GM12878 (cell line): ENCODE results near the gene OR7A17. TPM values are rescaled to one million over a fixed set of nuclear protein-coding genes. Genes with fewer than 3 reads are reported as not detected.

Source experiments
- ATAC-seq: fragments of 200-7000 bp; cut with Tn5 transposase; 3 replicates; pipeline ENCODE4 v1.9.1; 2020; ENCODE audit warnings: mild to moderate bottlenecking, moderate library complexity
- BruUV-seq: library from RNA; stranded (reverse); fragments of 400-500 nt; replicated peaks from 2 replicates; lab custom pipeline; 2021; lab: Mats Ljungman, UMichigan
- CTCF ChIA-PET: fragments of 300-600 bp; sonication (Branson Sonifier 250); formaldehyde crosslinking; extraction: SDS; loops from one replicate; lab custom pipeline; 2021; ENCODE audit warnings: inconsistent platforms; lab: Yijun Ruan, JAX
- POLR2A ChIA-PET: fragments of 350-600 bp; formaldehyde crosslinking; extraction: SDS; loops from one replicate; lab custom pipeline; 2021; ENCODE audit warnings: inconsistent platforms; lab: Charles Lee
- RAD21 ChIA-PET: fragments of 300-600 bp; sonication (Branson Sonifier 250); formaldehyde crosslinking; loops from one replicate; lab custom pipeline; 2023; ENCODE audit warnings: antibody characterized with exemption; ENCODE audit not compliant: unreplicated experiment; lab: Charles Lee
- SMC1A ChIA-PET: fragments of 300-600 bp; sonication (Branson Sonifier 250); formaldehyde crosslinking; loops from one replicate; lab custom pipeline; 2023; ENCODE audit not compliant: unreplicated experiment, uncharacterized antibody; lab: Charles Lee
- DNase-seq: peaks from one replicate; pipeline ENCODE4 v3.0.0-alpha.2; 2011; ENCODE audit warnings: low read depth, low spot score
- FAIRE-seq: peaks from 3 replicates; lab custom pipeline; 2011; peaks lifted over from hg19 to GRCh38; lab: Jason Lieb, UNC
- H2AFZ ChIP-seq: 2 replicates; pipeline ENCODE4 v1.6.0; 2011; ENCODE audit warnings: low read depth, low read length, control low read depth; ENCODE audit not compliant: control insufficient read depth
- H3K27ac ChIP-seq: 2 replicates; pipeline ENCODE4 v1.5.1; 2011; ENCODE audit warnings: control low read depth; ENCODE audit not compliant: control insufficient read depth, insufficient read depth
- H3K27me3 ChIP-seq, 2 experiments: replicated peaks in 1 of 2; 2 replicates each; pipeline versions ENCODE4 v1.6.0 to v1.6.1; 2011; ENCODE audit warnings: low read length in 1 of 2; ENCODE audit not compliant: control insufficient read depth in 2 of 2, insufficient read depth in 2 of 2
- H3K36me3 ChIP-seq, 2 experiments: 2 replicates each; pipeline ENCODE4 v1.5.1; 2011; ENCODE audit warnings: low read length in 1 of 2; ENCODE audit not compliant: control insufficient read depth in 2 of 2, insufficient read depth in 2 of 2
- H3K4me1 ChIP-seq: 2 replicates; pipeline ENCODE4 v1.6.1; 2011; ENCODE audit warnings: mild to moderate bottlenecking, low read length, moderate library complexity, mixed read lengths; ENCODE audit not compliant: control insufficient read depth, insufficient read depth
- H3K4me2 ChIP-seq: 2 replicates; pipeline ENCODE4 v1.6.0; 2011; ENCODE audit warnings: control low read depth; ENCODE audit not compliant: control insufficient read depth, insufficient read depth
- H3K4me3 ChIP-seq: fragments of 200-600 bp; sonication (generic); 2 replicates; pipeline ENCODE4 v1.5.1; 2016
- H3K79me2 ChIP-seq: 2 replicates; pipeline ENCODE4 v1.6.0; 2011; ENCODE audit warnings: low read length; ENCODE audit not compliant: control insufficient read depth, insufficient read depth
- H3K9ac ChIP-seq: 2 replicates; pipeline ENCODE4 v1.8.0; 2011; ENCODE audit warnings: low read length, control low read depth, mixed read lengths; ENCODE audit not compliant: control insufficient read depth, insufficient read depth
- H3K9me3 ChIP-seq: replicated peaks from 3 replicates; pipeline ENCODE4 v1.5.1; 2011; ENCODE audit warnings: mild to moderate bottlenecking, low read length; ENCODE audit not compliant: control insufficient read depth, insufficient read depth
- H4K20me1 ChIP-seq: 2 replicates; pipeline ENCODE4 v1.6.0; 2011; ENCODE audit not compliant: control insufficient read depth, insufficient read depth
- EED ChIP-seq: sonication (generic); IDR thresholded peaks from 2 replicates; pipeline ENCODE4 v1.6.1; 2016; ENCODE audit warnings: antibody characterized with exemption, low read depth
- HDGF ChIP-seq: fragments of 450-650 bp; IDR thresholded peaks from 2 replicates; pipeline ENCODE4 v1.6.1; 2016; ENCODE audit warnings: antibody characterized with exemption
- JUND ChIP-seq: IDR thresholded peaks from 2 replicates; pipeline ENCODE4 v1.6.1; 2012; ENCODE audit warnings: low read depth, mild to moderate bottlenecking, low read length, improper control_type of control experiment, moderate library complexity
- MEF2B ChIP-seq: fragments of 450-650 bp; IDR thresholded peaks from 2 replicates; pipeline ENCODE4 v1.6.1; 2018; ENCODE audit warnings: mild to moderate bottlenecking, moderate library complexity; ENCODE audit not compliant: partially characterized antibody, poor library complexity, severe bottlenecking
- SMARCA5 ChIP-seq: fragments of 450-650 bp; IDR thresholded peaks from 2 replicates; pipeline ENCODE4 v1.6.1; 2017; ENCODE audit warnings: mild to moderate bottlenecking
- YY1 ChIP-seq: IDR thresholded peaks from 2 replicates; pipeline ENCODE4 v1.6.1; 2011; ENCODE audit warnings: low read depth, mild to moderate bottlenecking, low read length
- ZNF622 ChIP-seq: fragments of 450-650 bp; IDR thresholded peaks from 2 replicates; pipeline ENCODE4 v1.6.1; 2017; ENCODE audit warnings: mild to moderate bottlenecking, inconsistent platforms
- WGBS: methylation state at CpG from one replicate; pipeline ENCODE4 v1.1.6; 2016; ENCODE audit warnings: low lambda C conversion rate; ENCODE audit not compliant: insufficient replicate concordance, insufficient coverage; ENCODE audit errors: missing lambda C conversion rate; 5-methylcytosine and 5-hydroxymethylcytosine counted together
- in situ Hi-C: fragments of 300-500 bp; cut with MboI; formaldehyde crosslinking; loops from 9 replicates; pipeline ENCODE4 v1.14.3; 2018; ENCODE audit warnings: mixed read lengths
- intact Hi-C: fragments of 100-400 bp; cut with micrococcal nuclease; formaldehyde crosslinking; loops from one replicate; pipeline ENCODE4 v1.14.2; 2022; ENCODE audit not compliant: unreplicated experiment
- polyA plus RNA-seq, 11 experiments: library from polyadenylated mRNA; depleted of rRNA in 4 of 11; unstranded in 6 of 11; stranded (reverse) in 5 of 11; fragments of >200 nt; fragmentation: Nextera tagmentation in 4 of 11; fragmentation: Illumina TruSeq in 1 of 11; extraction: Ambion mirVana in 4 of 11; extraction: Trizol in 1 of 11; gene quantifications; 1 replicate in 1 of 11; 2 replicates in 10 of 11; pipeline versions ENCODE4 v1.2.1 to v1.2.3, GENCODE V29; 2011 to 2016; ENCODE audit warnings: inconsistent platforms in 2 of 11, missing spikeins in 2 of 11, low read depth in 1 of 11
- total RNA-seq, 4 experiments: library from RNA; depleted of rRNA in 3 of 4; stranded (reverse); fragments of >200 nt in 3 of 4; fragmentation: Illumina TruSeq in 1 of 4; extraction: Trizol in 1 of 4; gene quantifications; 2 replicates each; pipeline versions ENCODE4 v1.2.1 to v1.2.3, GENCODE V29; 2013 to 2021
- TF ChIP-seq, protein P1 (sequence below): fragments of 450-650 bp; formaldehyde crosslinking; IDR thresholded peaks from 2 replicates; pipeline ENCODE4 v1.4.0; 2022; ENCODE audit warnings: mild to moderate bottlenecking, moderate library complexity
- TF ChIP-seq, protein P2 (sequence below): fragments of 450-650 bp; formaldehyde crosslinking; IDR thresholded peaks from 2 replicates; pipeline ENCODE4 v1.4.0; 2020; ENCODE audit warnings: mild to moderate bottlenecking, moderate library complexity
- TF ChIP-seq, protein P3 (sequence below): fragments of 450-650 bp; IDR thresholded peaks from 2 replicates; pipeline ENCODE4 v1.6.1; 2016; ENCODE audit warnings: mild to moderate bottlenecking, moderate library complexity, borderline replicate concordance

Gene OR7A17
- total and polyA plus RNA-seq, 10 of the 15 experiments (the other 5 are each of a cell fraction or from before 2014, with no cell fraction given) = not detected

DNA sequence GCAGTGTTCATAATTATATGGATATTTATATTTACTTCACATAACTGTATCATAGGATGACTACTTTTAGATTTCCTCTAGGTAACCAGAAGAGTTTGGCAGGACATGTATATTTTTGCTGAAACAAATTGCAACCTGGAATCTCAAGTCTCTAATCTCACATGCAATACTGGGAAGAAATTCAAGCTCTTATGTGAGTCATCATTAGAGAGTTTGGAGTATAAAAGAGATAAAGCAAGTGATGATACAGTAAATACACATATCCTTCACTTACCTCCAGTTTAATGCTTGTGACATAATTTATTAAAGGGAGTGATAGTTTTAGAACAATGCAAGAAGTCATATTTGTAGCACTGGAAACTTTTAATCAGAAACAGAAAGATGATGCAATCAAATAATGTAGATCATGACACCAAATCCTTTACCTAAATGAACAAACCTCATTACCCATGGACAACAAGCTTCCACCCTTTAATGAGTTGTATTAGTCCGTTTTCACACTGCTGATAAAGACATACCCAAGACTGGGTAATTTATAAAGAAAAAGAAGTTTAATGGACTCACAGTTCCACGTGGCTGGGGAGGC lies 15.8 kb upstream of the OR7A17 start:
- Histone ChIP-seq H3K4me3 (no peak overlapping the region), H3K9me3 (no peaks in the 10 kb centered on the region), H3K27ac (no peak overlapping the region), H3K4me1 (no peaks in the 10 kb centered on the region), H3K27me3 (no peaks in the 10 kb centered on the region), H3K79me2 (no peaks in the 10 kb centered on the region), H2AFZ (no peak overlapping the region), H3K36me3 (no peaks in the 10 kb centered on the region), H4K20me1 (no peaks in the 10 kb centered on the region), H3K9ac (no peak overlapping the region), H3K4me2 (no peak overlapping the region)
- no peak for DNase-seq
- no TSS peak for BruUV-seq
- intact Hi-C loops = no loop called here
- CTCF ChIA-PET = no interaction called here
- ATAC-seq = no peak
- RAD21 ChIA-PET = no interaction called here
- in situ Hi-C loops = no loop called here
- 0% methylated on average over 2 of the region's 2 CpGs for WGBS
- FAIRE-seq = no peak
- POLR2A ChIA-PET = no interaction called here
- SMC1A ChIA-PET = no interaction called here
- no peak for TF ChIP-seq JUND
- no peak for TF ChIP-seq HDGF
- TF ChIP-seq SMARCA5 = no peak
- TF ChIP-seq EED = no peak
- TF ChIP-seq, protein P1, sequence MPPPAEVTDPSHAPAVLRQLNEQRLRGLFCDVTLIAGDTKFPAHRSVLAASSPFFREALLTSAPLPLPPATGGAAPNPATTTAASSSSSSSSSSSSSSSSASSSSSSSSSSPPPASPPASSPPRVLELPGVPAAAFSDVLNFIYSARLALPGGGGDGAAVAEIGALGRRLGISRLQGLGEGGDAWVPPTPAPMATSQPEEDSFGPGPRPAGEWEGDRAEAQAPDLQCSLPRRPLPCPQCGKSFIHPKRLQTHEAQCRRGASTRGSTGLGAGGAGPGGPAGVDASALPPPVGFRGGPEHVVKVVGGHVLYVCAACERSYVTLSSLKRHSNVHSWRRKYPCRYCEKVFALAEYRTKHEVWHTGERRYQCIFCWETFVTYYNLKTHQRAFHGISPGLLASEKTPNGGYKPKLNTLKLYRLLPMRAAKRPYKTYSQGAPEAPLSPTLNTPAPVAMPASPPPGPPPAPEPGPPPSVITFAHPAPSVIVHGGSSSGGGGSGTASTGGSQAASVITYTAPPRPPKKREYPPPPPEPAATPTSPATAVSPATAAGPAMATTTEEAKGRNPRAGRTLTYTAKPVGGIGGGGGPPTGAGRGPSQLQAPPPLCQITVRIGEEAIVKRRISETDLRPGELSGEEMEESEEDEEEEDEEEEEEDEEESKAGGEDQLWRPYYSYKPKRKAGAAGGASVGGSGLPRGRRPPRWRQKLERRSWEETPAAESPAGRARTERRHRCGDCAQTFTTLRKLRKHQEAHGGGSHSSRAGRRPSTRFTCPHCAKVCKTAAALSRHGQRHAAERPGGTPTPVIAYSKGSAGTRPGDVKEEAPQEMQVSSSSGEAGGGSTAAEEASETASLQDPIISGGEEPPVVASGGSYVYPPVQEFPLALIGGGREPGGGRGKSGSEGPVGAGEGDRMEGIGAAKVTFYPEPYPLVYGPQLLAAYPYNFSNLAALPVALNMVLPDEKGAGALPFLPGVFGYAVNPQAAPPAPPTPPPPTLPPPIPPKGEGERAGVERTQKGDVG = no peak
- TF ChIP-seq, protein P2, sequence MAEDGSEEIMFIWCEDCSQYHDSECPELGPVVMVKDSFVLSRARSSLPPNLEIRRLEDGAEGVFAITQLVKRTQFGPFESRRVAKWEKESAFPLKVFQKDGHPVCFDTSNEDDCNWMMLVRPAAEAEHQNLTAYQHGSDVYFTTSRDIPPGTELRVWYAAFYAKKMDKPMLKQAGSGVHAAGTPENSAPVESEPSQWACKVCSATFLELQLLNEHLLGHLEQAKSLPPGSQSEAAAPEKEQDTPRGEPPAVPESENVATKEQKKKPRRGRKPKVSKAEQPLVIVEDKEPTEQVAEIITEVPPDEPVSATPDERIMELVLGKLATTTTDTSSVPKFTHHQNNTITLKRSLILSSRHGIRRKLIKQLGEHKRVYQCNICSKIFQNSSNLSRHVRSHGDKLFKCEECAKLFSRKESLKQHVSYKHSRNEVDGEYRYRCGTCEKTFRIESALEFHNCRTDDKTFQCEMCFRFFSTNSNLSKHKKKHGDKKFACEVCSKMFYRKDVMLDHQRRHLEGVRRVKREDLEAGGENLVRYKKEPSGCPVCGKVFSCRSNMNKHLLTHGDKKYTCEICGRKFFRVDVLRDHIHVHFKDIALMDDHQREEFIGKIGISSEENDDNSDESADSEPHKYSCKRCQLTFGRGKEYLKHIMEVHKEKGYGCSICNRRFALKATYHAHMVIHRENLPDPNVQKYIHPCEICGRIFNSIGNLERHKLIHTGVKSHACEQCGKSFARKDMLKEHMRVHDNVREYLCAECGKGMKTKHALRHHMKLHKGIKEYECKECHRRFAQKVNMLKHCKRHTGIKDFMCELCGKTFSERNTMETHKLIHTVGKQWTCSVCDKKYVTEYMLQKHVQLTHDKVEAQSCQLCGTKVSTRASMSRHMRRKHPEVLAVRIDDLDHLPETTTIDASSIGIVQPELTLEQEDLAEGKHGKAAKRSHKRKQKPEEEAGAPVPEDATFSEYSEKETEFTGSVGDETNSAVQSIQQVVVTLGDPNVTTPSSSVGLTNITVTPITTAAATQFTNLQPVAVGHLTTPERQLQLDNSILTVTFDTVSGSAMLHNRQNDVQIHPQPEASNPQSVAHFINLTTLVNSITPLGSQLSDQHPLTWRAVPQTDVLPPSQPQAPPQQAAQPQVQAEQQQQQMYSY (CRISPR knock-in tag) = no peak
- TF ChIP-seq, protein P3, sequence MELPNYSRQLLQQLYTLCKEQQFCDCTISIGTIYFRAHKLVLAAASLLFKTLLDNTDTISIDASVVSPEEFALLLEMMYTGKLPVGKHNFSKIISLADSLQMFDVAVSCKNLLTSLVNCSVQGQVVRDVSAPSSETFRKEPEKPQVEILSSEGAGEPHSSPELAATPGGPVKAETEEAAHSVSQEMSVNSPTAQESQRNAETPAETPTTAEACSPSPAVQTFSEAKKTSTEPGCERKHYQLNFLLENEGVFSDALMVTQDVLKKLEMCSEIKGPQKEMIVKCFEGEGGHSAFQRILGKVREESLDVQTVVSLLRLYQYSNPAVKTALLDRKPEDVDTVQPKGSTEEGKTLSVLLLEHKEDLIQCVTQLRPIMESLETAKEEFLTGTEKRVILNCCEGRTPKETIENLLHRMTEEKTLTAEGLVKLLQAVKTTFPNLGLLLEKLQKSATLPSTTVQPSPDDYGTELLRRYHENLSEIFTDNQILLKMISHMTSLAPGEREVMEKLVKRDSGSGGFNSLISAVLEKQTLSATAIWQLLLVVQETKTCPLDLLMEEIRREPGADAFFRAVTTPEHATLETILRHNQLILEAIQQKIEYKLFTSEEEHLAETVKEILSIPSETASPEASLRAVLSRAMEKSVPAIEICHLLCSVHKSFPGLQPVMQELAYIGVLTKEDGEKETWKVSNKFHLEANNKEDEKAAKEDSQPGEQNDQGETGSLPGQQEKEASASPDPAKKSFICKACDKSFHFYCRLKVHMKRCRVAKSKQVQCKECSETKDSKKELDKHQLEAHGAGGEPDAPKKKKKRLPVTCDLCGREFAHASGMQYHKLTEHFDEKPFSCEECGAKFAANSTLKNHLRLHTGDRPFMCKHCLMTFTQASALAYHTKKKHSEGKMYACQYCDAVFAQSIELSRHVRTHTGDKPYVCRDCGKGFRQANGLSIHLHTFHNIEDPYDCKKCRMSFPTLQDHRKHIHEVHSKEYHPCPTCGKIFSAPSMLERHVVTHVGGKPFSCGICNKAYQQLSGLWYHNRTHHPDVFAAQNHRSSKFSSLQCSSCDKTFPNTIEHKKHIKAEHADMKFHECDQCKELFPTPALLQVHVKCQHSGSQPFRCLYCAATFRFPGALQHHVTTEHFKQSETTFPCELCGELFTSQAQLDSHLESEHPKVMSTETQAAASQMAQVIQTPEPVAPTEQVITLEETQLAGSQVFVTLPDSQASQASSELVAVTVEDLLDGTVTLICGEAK = no peak
- TF ChIP-seq ZNF622 = no peak
- TF ChIP-seq YY1 = no peak
- no peak for TF ChIP-seq MEF2B
